ENCODE data around the gene PROB1. TPM values are rescaled to one million over a fixed set of nuclear protein-coding genes. Genes with fewer than 3 reads are reported as not detected.

Gene PROB1
- total RNA-seq, 2 donors from 2014 or later: 1.9 to 4.9 TPM

GRCh38 chr5:139422307-139422893 is 27.5 kb upstream of the PROB1 start:
- DNase-seq (ENCODE audit: low spot score) (no peak), ATAC-seq (ENCODE audit: insufficient number of reproducible peaks, low FRiP score, low read depth) (no peak)
- Histone ChIP-seq H3K27me3 (replicated peaks; ENCODE audit: insufficient read depth) (no peaks in the 10 kb centered on the region), H3K4me3 (no peak overlapping the region), H3K36me3 (peaks cover 21% of the 10 kb centered on the region), H3K27ac (no peak overlapping the region), H3K9me3 (no peaks in the 10 kb centered on the region), H3K4me1 (ENCODE audit: control insufficient read depth in 1 of 2, low read depth in 2 of 2) (peaks cover 10 to 14% of the 10 kb centered on the region in 2 donors)
- TF ChIP-seq, protein P1, sequence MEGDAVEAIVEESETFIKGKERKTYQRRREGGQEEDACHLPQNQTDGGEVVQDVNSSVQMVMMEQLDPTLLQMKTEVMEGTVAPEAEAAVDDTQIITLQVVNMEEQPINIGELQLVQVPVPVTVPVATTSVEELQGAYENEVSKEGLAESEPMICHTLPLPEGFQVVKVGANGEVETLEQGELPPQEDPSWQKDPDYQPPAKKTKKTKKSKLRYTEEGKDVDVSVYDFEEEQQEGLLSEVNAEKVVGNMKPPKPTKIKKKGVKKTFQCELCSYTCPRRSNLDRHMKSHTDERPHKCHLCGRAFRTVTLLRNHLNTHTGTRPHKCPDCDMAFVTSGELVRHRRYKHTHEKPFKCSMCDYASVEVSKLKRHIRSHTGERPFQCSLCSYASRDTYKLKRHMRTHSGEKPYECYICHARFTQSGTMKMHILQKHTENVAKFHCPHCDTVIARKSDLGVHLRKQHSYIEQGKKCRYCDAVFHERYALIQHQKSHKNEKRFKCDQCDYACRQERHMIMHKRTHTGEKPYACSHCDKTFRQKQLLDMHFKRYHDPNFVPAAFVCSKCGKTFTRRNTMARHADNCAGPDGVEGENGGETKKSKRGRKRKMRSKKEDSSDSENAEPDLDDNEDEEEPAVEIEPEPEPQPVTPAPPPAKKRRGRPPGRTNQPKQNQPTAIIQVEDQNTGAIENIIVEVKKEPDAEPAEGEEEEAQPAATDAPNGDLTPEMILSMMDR (IDR thresholded peaks at IDR 0.05): peak; percentile 68

DNA sequence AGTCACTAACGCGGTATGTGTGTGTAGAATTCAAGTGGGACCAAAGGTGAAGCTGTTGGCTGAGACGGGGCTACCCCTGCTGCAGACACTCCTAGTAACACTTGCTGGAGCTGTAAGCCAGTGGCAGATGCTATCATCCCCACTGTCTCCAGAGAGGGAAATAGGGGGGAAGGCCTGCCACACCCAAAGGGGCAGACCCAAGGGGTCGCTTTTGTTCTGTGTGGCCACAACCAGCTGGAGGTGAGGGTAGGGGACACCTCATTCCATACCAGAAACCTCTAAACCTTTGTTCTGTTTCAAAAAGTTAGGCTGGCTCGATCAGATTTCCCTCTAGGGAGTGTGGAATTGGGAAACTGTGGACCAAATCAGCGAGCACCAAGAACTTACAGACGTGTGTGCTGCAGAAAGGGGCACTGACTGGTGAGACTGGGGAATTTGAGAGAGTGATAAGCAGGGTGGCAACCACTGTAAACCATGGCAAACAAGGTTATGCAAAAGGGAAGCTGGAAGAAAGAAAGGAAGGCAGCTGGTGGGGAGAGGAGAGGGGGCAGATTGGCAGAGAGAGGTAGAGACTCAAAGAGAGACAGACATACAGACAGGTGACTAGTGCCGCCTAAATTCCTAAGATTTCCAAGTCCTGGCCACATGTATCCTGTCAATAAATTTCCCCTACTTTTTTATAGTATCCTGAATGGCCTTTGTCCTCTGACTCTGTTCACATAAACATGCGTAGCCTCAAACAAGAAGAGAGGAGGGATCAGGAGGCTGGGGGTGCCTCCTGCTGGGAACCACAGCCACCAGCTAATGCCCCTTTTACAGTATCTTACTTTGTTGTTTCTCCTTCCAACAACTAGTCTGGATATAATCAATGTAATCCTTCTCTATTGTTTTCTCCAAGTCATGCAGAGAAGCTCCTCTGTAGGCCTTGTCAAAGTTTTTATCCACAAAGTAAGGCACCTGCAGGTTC is 24.6 kb upstream of the PROB1 start:
- peaks cover 28 to 41% of the 10 kb centered on the region in 2 donors for H3K4me1 ChIP-seq (ENCODE audit: control insufficient read depth in 1 of 2, low read depth in 2 of 2)

DNA sequence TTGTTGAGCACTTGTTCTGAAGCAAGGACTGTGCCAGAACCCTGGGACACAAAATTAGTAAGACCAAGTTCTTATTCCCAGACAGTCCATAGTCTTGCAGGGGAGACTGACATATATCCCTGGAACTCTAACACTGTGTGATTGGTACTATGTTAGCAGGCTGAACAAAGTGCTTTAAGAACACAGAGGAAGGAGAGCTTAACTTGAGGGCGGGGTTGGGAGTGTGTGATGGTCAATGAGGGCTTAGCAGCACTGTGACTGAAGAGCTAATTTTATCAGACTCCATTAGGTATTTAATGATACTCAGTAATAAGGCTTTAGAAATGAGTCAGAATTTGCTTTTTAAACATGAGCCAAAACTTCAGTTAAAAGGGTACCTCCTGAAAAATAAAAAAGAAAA is 23.9 kb upstream of the PROB1 start:
- H3K9me3 ChIP-seq: no peaks in the 10 kb centered on the region
- ATAC-seq (ENCODE audit: insufficient number of reproducible peaks, low FRiP score, low read depth) (no peak), DNase-seq (ENCODE audit: low spot score) (no peak)
- TF ChIP-seq, protein P1 (IDR thresholded peaks at IDR 0.05): no peak
- H3K4me1 ChIP-seq (ENCODE audit: control insufficient read depth in 1 of 2, low read depth in 2 of 2): peaks cover 28 to 45% of the 10 kb centered on the region in 2 donors
- peak overlapping the region; percentile 83 to 85 for H3K27ac ChIP-seq
- no peaks in the 10 kb centered on the region for H3K27me3 ChIP-seq (replicated peaks; ENCODE audit: insufficient read depth)
- H3K36me3 ChIP-seq: peaks cover 21% of the 10 kb centered on the region
- H3K4me3 ChIP-seq: no peak overlapping the region

More for the DNA sequence above, 24.6 kb upstream of the PROB1 start:
- Histone ChIP-seq H3K27ac (peak overlapping the region in 1 of 2 donors; percentile 19), H3K4me3 (no peak overlapping the region), H3K36me3 (peaks cover 21% of the 10 kb centered on the region), H3K9me3 (no peaks in the 10 kb centered on the region), H3K27me3 (replicated peaks; ENCODE audit: insufficient read depth) (no peaks in the 10 kb centered on the region)
- ATAC-seq (ENCODE audit: insufficient number of reproducible peaks, low FRiP score, low read depth) (no peak), DNase-seq (ENCODE audit: low spot score) (no peak)
- TF ChIP-seq, protein P1 (IDR thresholded peaks at IDR 0.05): no peak

- Histone ChIP-seq H3K4me3 (peak overlapping the region; percentile 0), H3K9me3 (no peaks in the 10 kb centered on the region), H3K36me3 (peaks cover 21% of the 10 kb centered on the region), H3K27me3 (replicated peaks; ENCODE audit: insufficient read depth) (no peaks in the 10 kb centered on the region), H3K27ac (peak overlapping the region; percentile 83 to 85), H3K4me1 (ENCODE audit: control insufficient read depth in 1 of 2, low read depth in 2 of 2) (peaks cover 28 to 45% of the 10 kb centered on the region in 2 donors)
- ATAC-seq (ENCODE audit: insufficient number of reproducible peaks, low FRiP score, low read depth) (peak; percentile 82), DNase-seq (ENCODE audit: low spot score) (no peak)
- TF ChIP-seq, protein P1 (IDR thresholded peaks at IDR 0.05): no peak
These were observed 22.3 kb upstream of the PROB1 start for GRCh38 chr5:139417214-139417613.

DNA sequence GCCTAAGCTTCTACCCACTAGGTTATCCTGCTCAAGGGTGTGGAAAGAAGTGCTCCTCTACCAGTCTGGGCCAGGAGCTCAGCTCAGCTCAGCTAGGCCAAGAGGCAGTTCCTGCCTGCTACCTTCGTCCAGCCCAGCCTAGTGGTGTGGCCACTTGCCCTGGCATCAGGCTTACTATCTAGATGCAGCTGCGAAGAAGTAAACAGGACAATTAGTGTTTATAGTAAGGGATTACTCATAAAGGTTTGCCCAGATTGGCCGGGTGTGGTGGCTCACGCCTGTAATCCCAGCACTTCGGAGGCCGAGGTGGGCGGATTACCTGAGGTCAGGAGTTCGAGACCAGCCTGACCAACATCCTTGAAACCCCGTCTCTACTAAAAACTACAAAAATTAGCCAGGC is 21.7 kb upstream of the PROB1 start:
- no peaks in the 10 kb centered on the region for H3K9me3 ChIP-seq
- H3K27ac ChIP-seq: peak overlapping the region; percentile 36 to 83
- H3K4me3 ChIP-seq: no peak overlapping the region
- peaks cover 28 to 45% of the 10 kb centered on the region in 2 donors for H3K4me1 ChIP-seq (ENCODE audit: control insufficient read depth in 1 of 2, low read depth in 2 of 2)
- TF ChIP-seq, protein P1 (IDR thresholded peaks at IDR 0.05): no peak
- DNase-seq (ENCODE audit: low spot score): no peak
- ATAC-seq (ENCODE audit: insufficient number of reproducible peaks, low FRiP score, low read depth): no peak
- peaks cover 21% of the 10 kb centered on the region for H3K36me3 ChIP-seq
- H3K27me3 ChIP-seq (replicated peaks; ENCODE audit: insufficient read depth): no peaks in the 10 kb centered on the region

All from thoracic aorta (tissue), 2 donors.